HCT116 (cell line): ENCODE results near the gene NKX2-8. TPM values are rescaled to one million over a fixed set of nuclear protein-coding genes. Genes with fewer than 3 reads are reported as not detected.

ENCODE experiments used
- ATAC-seq: fragments of 200-7000 bp; cut with Tn5 transposase; 2 replicates; pipeline ENCODE4 v1.9.1; 2020; ENCODE audit warnings: mild to moderate bottlenecking, moderate library complexity
- BruUV-seq: library from RNA; stranded (reverse); fragments of 400-500 nt; replicated peaks from 2 replicates; lab custom pipeline; 2021; lab: Mats Ljungman, UMichigan
- CTCF ChIA-PET: fragments of 300-600 bp; sonication (Branson Sonifier 250); formaldehyde crosslinking; loops from one replicate; lab custom pipeline; 2021; ENCODE audit warnings: antibody characterized with exemption; lab: Charles Lee
- POLR2A ChIA-PET: fragments of 300-600, 350-600 bp; sonication (Branson Sonifier 250); formaldehyde crosslinking; loops from one replicate; lab custom pipeline; 2021; ENCODE audit warnings: antibody characterized with exemption; lab: Charles Lee
- RAD21 ChIA-PET, 2 experiments: fragments of 300-600 bp; sonication (Branson Sonifier 250); formaldehyde crosslinking; loops; one replicate each; lab custom pipeline; 2023; ENCODE audit warnings: low total read pairs in 2 of 2; ENCODE audit not compliant: uncharacterized antibody in 2 of 2, unreplicated experiment in 2 of 2, low non-redundant PET in 1 of 2; lab: Charles Lee
- DNase-seq: peaks from one replicate; pipeline ENCODE4 v3.0.0-alpha.2; 2010; ENCODE audit warnings: low read depth, low spot score
- H2AFZ ChIP-seq: fragments of 200-600 bp; shearing (Covaris generic), sonication (generic); 2 replicates; pipeline ENCODE4 v1.6.1; 2017; ENCODE audit warnings: low read depth, mixed run types, mixed read lengths, antibody characterized with exemption, low read length; ENCODE audit not compliant: poor library complexity, severe bottlenecking
- H3K27ac ChIP-seq: 2 replicates; pipeline ENCODE4 v1.5.1; 2012; ENCODE audit warnings: low read depth, low read length
- H3K27me3 ChIP-seq: fragments of 200-600 bp; sonication (generic); 2 replicates; pipeline ENCODE4 v1.6.1; 2016; ENCODE audit warnings: mixed run types, low read length, mixed read lengths; ENCODE audit not compliant: insufficient read depth
- H3K36me3 ChIP-seq, 2 experiments: fragments of 200-500 bp in 1 of 2; fragments of 200-600 bp in 1 of 2; sonication (Bioruptor generic) in 1 of 2; sonication (generic) in 1 of 2; 2 replicates each; pipeline versions ENCODE4 v1.5.1 to v1.6.1; 2014 to 2016; ENCODE audit warnings: low read length in 2 of 2, inconsistent platforms in 1 of 2, mixed read lengths in 1 of 2, mixed run types in 1 of 2; ENCODE audit not compliant: insufficient read depth in 2 of 2, control insufficient read depth in 1 of 2
- H3K4me1 ChIP-seq, 2 experiments: fragments of 200-600 bp in 1 of 2; sonication (generic) in 1 of 2; 2 replicates each; pipeline versions ENCODE4 v1.5.1 to v1.6.1; 2012 to 2017; ENCODE audit warnings: low read length in 2 of 2, inconsistent platforms in 1 of 2, mild to moderate bottlenecking in 1 of 2, mixed read lengths in 1 of 2, mixed run types in 1 of 2, moderate library complexity in 1 of 2; ENCODE audit not compliant: insufficient read depth in 2 of 2, control insufficient read depth in 1 of 2
- H3K4me2 ChIP-seq: fragments of 200-600 bp; sonication (generic); 2 replicates; pipeline ENCODE4 v1.6.1; 2017; ENCODE audit warnings: mixed run types, low read length, mixed read lengths
- H3K4me3 ChIP-seq, 2 experiments: fragments of 200-600 bp in 1 of 2; sonication (generic) in 1 of 2; replicated peaks in 1 of 2; 2 replicates each; pipeline ENCODE4 v1.5.1; 2011 to 2016; ENCODE audit warnings: low read length in 2 of 2, control low read depth in 1 of 2, low read depth in 1 of 2, mild to moderate bottlenecking in 1 of 2, mixed read lengths in 1 of 2, mixed run types in 1 of 2
- H3K79me2 ChIP-seq: fragments of 200-600 bp; sonication (generic); 2 replicates; pipeline ENCODE4 v1.6.1; 2017; ENCODE audit warnings: mild to moderate bottlenecking, mixed run types, low read length, moderate library complexity, mixed read lengths; ENCODE audit not compliant: insufficient read depth
- H3K9ac ChIP-seq: fragments of 200-600 bp; sonication (generic); 2 replicates; pipeline ENCODE4 v1.6.1; 2016; ENCODE audit warnings: low read length, mixed read lengths
- H3K9me2 ChIP-seq: fragments of 200-600 bp; sonication (generic), shearing (Covaris generic); 2 replicates; pipeline ENCODE4 v1.6.1; 2017; ENCODE audit warnings: mixed run types, mild to moderate bottlenecking, moderate library complexity; ENCODE audit not compliant: insufficient read depth
- H3K9me3 ChIP-seq, 2 experiments: fragments of 200-500 bp in 1 of 2; fragments of 200-600 bp in 1 of 2; sonication (Bioruptor generic) in 1 of 2; sonication (generic) in 1 of 2; 2 replicates each; pipeline ENCODE4 v1.6.1; 2014 to 2017; ENCODE audit warnings: low read length in 2 of 2, mixed read lengths in 2 of 2, inconsistent platforms in 1 of 2, low read depth in 1 of 2, mild to moderate bottlenecking in 1 of 2, mixed run types in 1 of 2, moderate library complexity in 1 of 2; ENCODE audit not compliant: control insufficient read depth in 1 of 2, insufficient read depth in 1 of 2
- H4K20me1 ChIP-seq: fragments of 200-600 bp; sonication (generic), shearing (Covaris generic); 2 replicates; pipeline ENCODE4 v1.6.1; 2017; ENCODE audit warnings: mixed run types, mild to moderate bottlenecking, moderate library complexity; ENCODE audit not compliant: insufficient read depth
- CBX3 ChIP-seq: IDR thresholded peaks from 2 replicates; pipeline ENCODE4 v1.6.1; 2012; ENCODE audit warnings: low read depth
- CEBPB ChIP-seq: IDR thresholded peaks from 2 replicates; pipeline ENCODE4 v1.6.1; 2012; ENCODE audit warnings: low read depth
- CTCF ChIP-seq, 3 experiments: fragments of 200-600 bp in 1 of 3; sonication (generic) in 1 of 3; IDR thresholded peaks in 2 of 3; conservative IDR thresholded peaks in 1 of 3; 2 replicates each; pipeline ENCODE4 v1.5.1; 2012 to 2017; ENCODE audit warnings: low read depth in 2 of 3, low read length in 2 of 3, antibody characterized with exemption in 1 of 3, borderline replicate concordance in 1 of 3, control low read depth in 1 of 3, mild to moderate bottlenecking in 1 of 3, mixed read lengths in 1 of 3, mixed run types in 1 of 3, moderate library complexity in 1 of 3; ENCODE audit not compliant: insufficient read depth in 1 of 3
- EGR1 ChIP-seq: IDR thresholded peaks from 2 replicates; pipeline ENCODE4 v1.6.1; 2012; ENCODE audit warnings: low read depth
- ELF1 ChIP-seq: IDR thresholded peaks from 2 replicates; pipeline ENCODE4 v1.6.1; 2012; ENCODE audit warnings: low read depth, borderline replicate concordance
- EZH2 ChIP-seq: fragments of 200-600 bp; sonication (generic); IDR thresholded peaks from 2 replicates; pipeline ENCODE4 v1.6.1; 2017; ENCODE audit warnings: antibody characterized with exemption, mixed run types
- EZH2phosphoT487 ChIP-seq: fragments of 200-600 bp; IDR thresholded peaks from 2 replicates; pipeline ENCODE4 v1.6.1; 2018; ENCODE audit warnings: antibody characterized with exemption, borderline replicate concordance
- FOSL1 ChIP-seq: IDR thresholded peaks from 2 replicates; pipeline ENCODE4 v1.6.1; 2012; ENCODE audit warnings: low read depth
- JUND ChIP-seq: IDR thresholded peaks from 2 replicates; pipeline ENCODE4 v1.6.1; 2012
- MAX ChIP-seq: IDR thresholded peaks from 2 replicates; pipeline ENCODE4 v1.6.1; 2012
- POLR2AphosphoS5 ChIP-seq: IDR thresholded peaks from 2 replicates; pipeline ENCODE4 v1.6.1; 2011; ENCODE audit warnings: mild to moderate bottlenecking, low read depth, low read length, moderate library complexity
- RAD21 ChIP-seq: IDR thresholded peaks from 2 replicates; pipeline ENCODE4 v1.6.1; 2012; ENCODE audit warnings: low read depth, mild to moderate bottlenecking
- REST ChIP-seq: IDR thresholded peaks from 2 replicates; pipeline ENCODE4 v1.6.1; 2012; ENCODE audit warnings: low read depth
- SIN3A ChIP-seq: IDR thresholded peaks from 2 replicates; pipeline ENCODE4 v1.6.1; 2012; ENCODE audit warnings: low read depth
- SP1 ChIP-seq: IDR thresholded peaks from 2 replicates; pipeline ENCODE4 v1.6.1; 2012; ENCODE audit warnings: low read depth
- TCF7L2 ChIP-seq: IDR thresholded peaks from 2 replicates; pipeline ENCODE4 v1.7.0; 2011; ENCODE audit warnings: borderline replicate concordance, inconsistent platforms; ENCODE audit not compliant: insufficient read depth, insufficient read length; ENCODE audit errors: extremely low read depth
- YY1 ChIP-seq: IDR thresholded peaks from 2 replicates; pipeline ENCODE4 v1.6.1; 2011; ENCODE audit warnings: low read length, low read depth, moderate library complexity, mild to moderate bottlenecking; ENCODE audit not compliant: insufficient replicate concordance; ENCODE audit errors: extremely low read depth
- ZBTB33 ChIP-seq: IDR thresholded peaks from 2 replicates; pipeline ENCODE4 v1.6.1; 2011; ENCODE audit warnings: mild to moderate bottlenecking, low read length, moderate library complexity; ENCODE audit not compliant: insufficient replicate concordance; ENCODE audit errors: extremely low read depth
- ZFX ChIP-seq: fragments of 450-650 bp; IDR thresholded peaks from 2 replicates; pipeline ENCODE4 v1.6.1; 2017
- ZNF274 ChIP-seq: fragments of 200-500 bp; sonication (Bioruptor generic); IDR thresholded peaks from 2 replicates; pipeline ENCODE4 v1.6.1; 2014; ENCODE audit warnings: mild to moderate bottlenecking, low read depth, low read length, inconsistent platforms
- intact Hi-C: fragments of 100-400 bp; cut with micrococcal nuclease; formaldehyde crosslinking; loops from 2 replicates; pipeline ENCODE4 v1.10.0; 2022
- total RNA-seq: library from RNA; stranded (reverse); gene quantifications from one replicate; pipeline ENCODE4 v1.2.1, GENCODE V29; 2021; ENCODE audit not compliant: unreplicated experiment

Gene NKX2-8
- total RNA-seq, 1 experiment from 2014 or later, result 7.5 TPM

GRCh38 chr14:36591482-36591881 lies 9.1 kb upstream of the NKX2-8 start:
- no peak overlapping the region for H3K4me2 ChIP-seq
- no peaks in the 10 kb centered on the region for H3K9me3 ChIP-seq
- ChIA-PET POLR2A (no interaction called here), CTCF (interaction anchor here (1.5 kb wide), 1 partner anchor 38 kb away, joined by 5 read pairs; no protein-coding TSS in a partner anchor), RAD21 (no interaction called here)
- no peak overlapping the region for H3K4me3 ChIP-seq
- DNase-seq, result no peak
- intact Hi-C loops, result no loop called here
- H3K4me1 ChIP-seq, result no peaks in the 10 kb centered on the region
- no peaks in the 10 kb centered on the region for H3K9me2 ChIP-seq
- H2AFZ ChIP-seq, result no peak overlapping the region
- H4K20me1 ChIP-seq, result no peaks in the 10 kb centered on the region
- TF ChIP-seq POLR2AphosphoS5 (no peak), FOSL1 (no peak), CBX3 (no peak), RAD21 (no peak), EZH2 (no peak), JUND (no peak), TCF7L2 (no peak), EGR1 (no peak), SP1 (no peak), ZFX (no peak), REST (no peak), CTCF (IDR thresholded peaks at IDR 0.05 in 2 of 3, conservative IDR thresholded peaks at IDR 0.05 in 1 of 3; ENCODE audit: borderline replicate concordance in 1 of 3, insufficient read depth in 1 of 3, low read depth in 2 of 3, low read length in 2 of 3) (no peak), ZBTB33 (no peak), MAX (no peak), ZNF274 (no peak), ELF1 (no peak), SIN3A (no peak), EZH2phosphoT487 (no peak), YY1 (no peak), CEBPB (no peak)
- H3K27ac ChIP-seq, result no peak overlapping the region
- no peak for ATAC-seq
- H3K27me3 ChIP-seq, result no peaks in the 10 kb centered on the region; the same call in 1 of the 2 replicates
- no TSS peak for BruUV-seq
- no peaks in the 10 kb centered on the region for H3K36me3 ChIP-seq
- no peaks in the 10 kb centered on the region for H3K79me2 ChIP-seq
- H3K9ac ChIP-seq, result no peak overlapping the region
